Mesothelial cell of epicardium (in vitro differentiated cells): Measurements from ENCODE around the gene GRAMD1B. TPM values are rescaled to one million over a fixed set of nuclear protein-coding genes. Genes with fewer than 3 reads are reported as not detected.

Experiments
- DNase-seq, 2 experiments: peaks; one replicate each; pipeline ENCODE4 v3.0.0; 2021; ENCODE audit warnings: low spot score in 2 of 2; ENCODE audit not compliant: unreplicated experiment in 2 of 2
- H3K27ac Mint-ChIP-seq: 2 replicates; pipeline ENCODE4 v1.8.0; 2021; ENCODE audit warnings: mixed read lengths
- H3K27me3 Mint-ChIP-seq: 2 replicates; pipeline ENCODE4 v1.8.0; 2021; ENCODE audit warnings: low read depth, mixed read lengths
- H3K36me3 Mint-ChIP-seq: 2 replicates; pipeline ENCODE4 v1.8.0; 2021; ENCODE audit warnings: mixed read lengths
- H3K4me1 Mint-ChIP-seq: 2 replicates; pipeline ENCODE4 v1.8.0; 2021; ENCODE audit warnings: mixed read lengths
- H3K4me3 Mint-ChIP-seq: 2 replicates; pipeline ENCODE4 v1.8.0; 2021; ENCODE audit warnings: mild to moderate bottlenecking, moderate library complexity, mixed read lengths
- H3K9me3 Mint-ChIP-seq: 2 replicates; pipeline ENCODE4 v1.8.0; 2021; ENCODE audit warnings: mixed read lengths
- total RNA-seq: library from RNA; stranded (reverse); gene quantifications from 3 replicates; pipeline ENCODE4 v1.2.1, GENCODE V29; 2021
- TF ChIP-seq, protein P1 (sequence below): fragments of 200-600 bp; sonication (generic); IDR thresholded peaks from one replicate; pipeline ENCODE4 v1.5.0; 2021; ENCODE audit warnings: antibody characterized with exemption; ENCODE audit not compliant: unreplicated experiment

Gene GRAMD1B
- total RNA-seq, 1 donor from 2014 or later: 8.4 TPM

DNA sequence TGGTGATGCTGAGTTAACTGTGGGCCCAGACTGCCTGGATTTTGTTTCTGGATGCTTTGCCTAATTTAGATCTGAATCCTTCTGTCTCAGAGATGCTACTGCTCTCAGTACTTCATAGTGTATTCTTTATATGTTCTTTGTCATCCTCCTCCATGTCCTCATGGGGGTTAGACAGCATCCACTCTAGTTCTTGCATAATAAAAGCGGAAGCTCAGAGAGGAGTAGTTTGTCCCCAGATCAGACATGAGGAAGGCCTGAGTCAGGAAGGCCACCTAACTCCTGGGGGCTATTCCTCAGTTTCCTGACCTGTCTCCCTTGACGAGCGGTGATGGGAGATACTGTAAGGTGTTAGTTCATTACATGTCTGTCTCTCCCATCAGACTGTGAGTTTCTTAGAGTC, 134.2 kb downstream of the GRAMD1B start:
- Mint-ChIP-seq H3K27ac (no peak overlapping the region), H3K27me3 (no peaks in the 10 kb centered on the region), H3K9me3 (no peaks in the 10 kb centered on the region), H3K4me1 (peaks cover 27% of the 10 kb centered on the region), H3K36me3 (no peaks in the 10 kb centered on the region), H3K4me3 (no peak overlapping the region)
- no peak for DNase-seq
- TF ChIP-seq, protein P1, sequence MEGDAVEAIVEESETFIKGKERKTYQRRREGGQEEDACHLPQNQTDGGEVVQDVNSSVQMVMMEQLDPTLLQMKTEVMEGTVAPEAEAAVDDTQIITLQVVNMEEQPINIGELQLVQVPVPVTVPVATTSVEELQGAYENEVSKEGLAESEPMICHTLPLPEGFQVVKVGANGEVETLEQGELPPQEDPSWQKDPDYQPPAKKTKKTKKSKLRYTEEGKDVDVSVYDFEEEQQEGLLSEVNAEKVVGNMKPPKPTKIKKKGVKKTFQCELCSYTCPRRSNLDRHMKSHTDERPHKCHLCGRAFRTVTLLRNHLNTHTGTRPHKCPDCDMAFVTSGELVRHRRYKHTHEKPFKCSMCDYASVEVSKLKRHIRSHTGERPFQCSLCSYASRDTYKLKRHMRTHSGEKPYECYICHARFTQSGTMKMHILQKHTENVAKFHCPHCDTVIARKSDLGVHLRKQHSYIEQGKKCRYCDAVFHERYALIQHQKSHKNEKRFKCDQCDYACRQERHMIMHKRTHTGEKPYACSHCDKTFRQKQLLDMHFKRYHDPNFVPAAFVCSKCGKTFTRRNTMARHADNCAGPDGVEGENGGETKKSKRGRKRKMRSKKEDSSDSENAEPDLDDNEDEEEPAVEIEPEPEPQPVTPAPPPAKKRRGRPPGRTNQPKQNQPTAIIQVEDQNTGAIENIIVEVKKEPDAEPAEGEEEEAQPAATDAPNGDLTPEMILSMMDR: no peak

DNA sequence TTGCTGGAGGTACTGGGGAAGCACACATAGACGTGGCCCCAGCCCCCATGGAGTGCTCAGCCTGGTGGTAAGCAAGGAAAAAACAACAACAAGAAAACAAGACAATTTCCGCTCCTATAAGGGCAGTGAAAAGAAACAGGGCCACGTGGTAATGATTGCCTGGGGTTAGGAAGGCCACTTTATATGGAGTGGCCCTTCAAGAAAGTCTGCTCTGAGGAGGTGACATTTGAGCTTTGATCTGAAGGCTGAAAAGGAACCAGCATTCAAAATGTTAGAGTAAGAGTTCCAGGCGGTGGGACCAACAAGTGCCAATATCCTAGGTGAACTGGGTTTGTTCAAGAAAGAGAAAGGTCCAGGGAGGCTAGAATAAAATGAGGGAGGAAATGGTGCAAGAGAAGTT, 136.8 kb downstream of the GRAMD1B start:
- TF ChIP-seq, protein P1: no peak
- DNase-seq: no peak
- no peak overlapping the region for H3K27ac Mint-ChIP-seq
- H3K9me3 Mint-ChIP-seq: no peaks in the 10 kb centered on the region
- H3K36me3 Mint-ChIP-seq: no peaks in the 10 kb centered on the region
- no peaks in the 10 kb centered on the region for H3K27me3 Mint-ChIP-seq
- no peak overlapping the region for H3K4me3 Mint-ChIP-seq
- peaks cover 8% of the 10 kb centered on the region for H3K4me1 Mint-ChIP-seq

DNA sequence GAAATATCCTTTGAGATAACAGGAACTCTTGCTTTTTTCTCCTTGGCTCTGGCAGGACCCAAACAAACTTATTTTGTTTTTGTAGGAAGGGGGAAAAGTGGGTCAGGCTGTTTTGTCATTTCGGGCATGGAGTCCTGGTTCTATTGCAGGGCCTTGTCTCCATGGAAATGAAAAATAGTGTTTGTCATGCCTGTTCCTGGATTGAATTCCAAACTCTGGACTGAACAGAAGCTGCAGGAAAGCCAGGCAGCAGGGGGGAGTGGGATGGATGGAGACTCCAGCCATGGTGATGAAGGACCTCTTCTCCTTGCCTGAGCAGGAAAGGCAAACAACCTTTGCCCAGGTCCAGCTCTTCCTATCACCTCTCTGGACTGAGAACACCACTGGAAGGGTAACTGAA, 137.4 kb downstream of the GRAMD1B start:
- Mint-ChIP-seq H3K4me1 (peaks cover 8% of the 10 kb centered on the region), H3K27ac (no peak overlapping the region), H3K4me3 (no peak overlapping the region), H3K9me3 (no peaks in the 10 kb centered on the region), H3K36me3 (no peaks in the 10 kb centered on the region), H3K27me3 (no peaks in the 10 kb centered on the region)
- TF ChIP-seq, protein P1: no peak
- DNase-seq: no peak

DNA sequence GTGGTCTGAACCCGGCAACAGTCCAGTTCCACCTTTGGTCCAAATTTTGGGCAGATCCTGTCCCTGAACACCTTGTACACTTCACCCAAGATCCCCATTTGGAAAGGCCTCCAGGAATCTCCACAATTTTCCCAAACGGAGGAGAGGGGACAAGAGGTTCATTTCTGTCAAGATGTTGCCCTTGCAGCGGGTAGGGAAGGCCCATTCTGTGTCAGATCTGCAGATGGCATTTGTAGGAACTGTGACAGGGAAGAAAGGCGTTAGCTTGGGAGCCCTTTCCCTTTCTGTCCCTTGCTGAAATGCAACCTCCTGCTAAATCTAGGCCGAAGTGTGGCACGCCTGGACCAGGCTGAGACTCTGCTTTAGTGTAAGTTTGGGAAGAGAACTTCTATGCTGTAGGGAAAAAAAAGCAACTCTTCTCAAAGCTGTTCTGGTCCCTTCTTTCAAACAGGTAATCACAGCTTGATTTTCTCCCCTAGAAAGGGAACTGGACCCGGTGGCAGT, 138.3 kb downstream of the GRAMD1B start:
- TF ChIP-seq, protein P1: no peak
- Mint-ChIP-seq H3K9me3 (no peaks in the 10 kb centered on the region), H3K27ac (no peak overlapping the region), H3K36me3 (no peaks in the 10 kb centered on the region), H3K27me3 (no peaks in the 10 kb centered on the region), H3K4me3 (no peak overlapping the region), H3K4me1 (peaks cover 6% of the 10 kb centered on the region)
- DNase-seq: no peak

DNA sequence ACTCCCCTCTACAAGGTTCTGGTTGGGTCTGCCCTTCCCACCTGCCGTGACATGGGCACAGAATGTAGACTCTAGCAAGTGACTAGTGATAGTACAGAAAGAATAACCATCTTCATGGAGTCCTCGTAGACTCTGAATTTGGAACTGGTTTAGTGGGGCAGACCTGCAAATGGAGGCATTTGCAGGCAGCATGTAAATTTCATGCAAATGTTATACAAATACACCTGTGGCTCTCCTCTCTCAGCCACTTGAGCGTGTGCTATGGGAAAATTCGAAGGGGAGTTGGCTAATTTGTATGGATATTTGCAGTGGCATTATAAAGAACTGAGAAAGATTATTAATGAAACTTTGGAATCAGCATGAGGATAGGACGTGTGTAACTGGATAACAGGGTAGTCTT, 139.3 kb downstream of the GRAMD1B start:
- Mint-ChIP-seq H3K9me3 (no peaks in the 10 kb centered on the region), H3K27me3 (peaks cover 4% of the 10 kb centered on the region), H3K4me1 (peaks cover 6% of the 10 kb centered on the region), H3K36me3 (no peaks in the 10 kb centered on the region), H3K4me3 (no peak overlapping the region), H3K27ac (no peak overlapping the region)
- TF ChIP-seq, protein P1: no peak
- DNase-seq: no peak
